Neural progenitor cell (in vitro differentiated cells): Measurements from ENCODE around the gene MTFR1L.

ENCODE experiments used
- EZH2 ChIP-seq: fragments of 200-600 bp; sonication (generic); IDR thresholded peaks from 2 replicates; pipeline ENCODE4 v1.6.1; 2017; ENCODE audit warnings: antibody characterized with exemption, mild to moderate bottlenecking, moderate library complexity
- EZH2phosphoT487 ChIP-seq: fragments of 200-600 bp; sonication (generic); IDR thresholded peaks from 2 replicates; pipeline ENCODE4 v1.6.1; 2017; ENCODE audit warnings: antibody characterized with exemption
- TF ChIP-seq, protein P1 (sequence below): fragments of 200-600 bp; sonication (generic); IDR thresholded peaks from 2 replicates; pipeline ENCODE4 v1.5.1; 2017; ENCODE audit warnings: antibody characterized with exemption, mild to moderate bottlenecking

DNA sequence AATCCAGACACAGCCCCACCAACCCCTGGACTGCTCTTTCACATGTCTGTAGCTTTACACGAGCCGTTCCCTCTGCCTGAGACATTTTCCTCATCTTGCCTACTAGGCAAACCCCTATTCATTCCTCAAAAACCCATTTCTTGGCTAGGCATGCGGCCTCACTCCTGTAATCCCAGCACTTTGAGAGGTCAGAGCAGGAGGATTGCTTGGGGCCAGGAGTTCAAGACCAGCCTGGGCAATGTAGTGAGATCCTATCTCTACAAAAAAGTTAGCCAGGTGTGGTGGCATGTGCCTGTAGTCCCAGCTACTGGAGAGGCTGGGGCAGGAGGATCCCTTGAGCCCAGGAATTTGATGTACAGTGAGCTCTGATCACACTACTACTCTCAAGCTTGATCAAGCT lies 44.7 kb downstream of the MTFR1L start:
- TF ChIP-seq, protein P1, sequence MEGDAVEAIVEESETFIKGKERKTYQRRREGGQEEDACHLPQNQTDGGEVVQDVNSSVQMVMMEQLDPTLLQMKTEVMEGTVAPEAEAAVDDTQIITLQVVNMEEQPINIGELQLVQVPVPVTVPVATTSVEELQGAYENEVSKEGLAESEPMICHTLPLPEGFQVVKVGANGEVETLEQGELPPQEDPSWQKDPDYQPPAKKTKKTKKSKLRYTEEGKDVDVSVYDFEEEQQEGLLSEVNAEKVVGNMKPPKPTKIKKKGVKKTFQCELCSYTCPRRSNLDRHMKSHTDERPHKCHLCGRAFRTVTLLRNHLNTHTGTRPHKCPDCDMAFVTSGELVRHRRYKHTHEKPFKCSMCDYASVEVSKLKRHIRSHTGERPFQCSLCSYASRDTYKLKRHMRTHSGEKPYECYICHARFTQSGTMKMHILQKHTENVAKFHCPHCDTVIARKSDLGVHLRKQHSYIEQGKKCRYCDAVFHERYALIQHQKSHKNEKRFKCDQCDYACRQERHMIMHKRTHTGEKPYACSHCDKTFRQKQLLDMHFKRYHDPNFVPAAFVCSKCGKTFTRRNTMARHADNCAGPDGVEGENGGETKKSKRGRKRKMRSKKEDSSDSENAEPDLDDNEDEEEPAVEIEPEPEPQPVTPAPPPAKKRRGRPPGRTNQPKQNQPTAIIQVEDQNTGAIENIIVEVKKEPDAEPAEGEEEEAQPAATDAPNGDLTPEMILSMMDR: no peak
- no peak for TF ChIP-seq EZH2
- no peak for TF ChIP-seq EZH2phosphoT487
